HL-60 (cell line): ENCODE measurements around the gene TM4SF4.

Experiments
- CTCF ChIP-seq: IDR thresholded peaks from one replicate; pipeline ENCODE4 v1.5.1; 2011; ENCODE audit warnings: low read length, control low read depth, inconsistent platforms; ENCODE audit not compliant: insufficient read depth
- GABPA ChIP-seq: IDR thresholded peaks from 2 replicates; pipeline ENCODE4 v1.6.1; 2012; ENCODE audit warnings: low read depth
- POLR2AphosphoS5 ChIP-seq: IDR thresholded peaks from 2 replicates; pipeline ENCODE4 v1.6.1; 2012; ENCODE audit warnings: low read depth
- TF ChIP-seq, protein P1 (sequence below): IDR thresholded peaks from 2 replicates; pipeline ENCODE4 v1.6.1; 2012; ENCODE audit warnings: low read depth; ENCODE audit not compliant: insufficient replicate concordance

GRCh38 chr3:149463921-149464320 is 10.6 kb upstream of the TM4SF4 start:
- TF ChIP-seq CTCF (no peak), POLR2AphosphoS5 (no peak), GABPA (no peak)
- TF ChIP-seq, protein P1, sequence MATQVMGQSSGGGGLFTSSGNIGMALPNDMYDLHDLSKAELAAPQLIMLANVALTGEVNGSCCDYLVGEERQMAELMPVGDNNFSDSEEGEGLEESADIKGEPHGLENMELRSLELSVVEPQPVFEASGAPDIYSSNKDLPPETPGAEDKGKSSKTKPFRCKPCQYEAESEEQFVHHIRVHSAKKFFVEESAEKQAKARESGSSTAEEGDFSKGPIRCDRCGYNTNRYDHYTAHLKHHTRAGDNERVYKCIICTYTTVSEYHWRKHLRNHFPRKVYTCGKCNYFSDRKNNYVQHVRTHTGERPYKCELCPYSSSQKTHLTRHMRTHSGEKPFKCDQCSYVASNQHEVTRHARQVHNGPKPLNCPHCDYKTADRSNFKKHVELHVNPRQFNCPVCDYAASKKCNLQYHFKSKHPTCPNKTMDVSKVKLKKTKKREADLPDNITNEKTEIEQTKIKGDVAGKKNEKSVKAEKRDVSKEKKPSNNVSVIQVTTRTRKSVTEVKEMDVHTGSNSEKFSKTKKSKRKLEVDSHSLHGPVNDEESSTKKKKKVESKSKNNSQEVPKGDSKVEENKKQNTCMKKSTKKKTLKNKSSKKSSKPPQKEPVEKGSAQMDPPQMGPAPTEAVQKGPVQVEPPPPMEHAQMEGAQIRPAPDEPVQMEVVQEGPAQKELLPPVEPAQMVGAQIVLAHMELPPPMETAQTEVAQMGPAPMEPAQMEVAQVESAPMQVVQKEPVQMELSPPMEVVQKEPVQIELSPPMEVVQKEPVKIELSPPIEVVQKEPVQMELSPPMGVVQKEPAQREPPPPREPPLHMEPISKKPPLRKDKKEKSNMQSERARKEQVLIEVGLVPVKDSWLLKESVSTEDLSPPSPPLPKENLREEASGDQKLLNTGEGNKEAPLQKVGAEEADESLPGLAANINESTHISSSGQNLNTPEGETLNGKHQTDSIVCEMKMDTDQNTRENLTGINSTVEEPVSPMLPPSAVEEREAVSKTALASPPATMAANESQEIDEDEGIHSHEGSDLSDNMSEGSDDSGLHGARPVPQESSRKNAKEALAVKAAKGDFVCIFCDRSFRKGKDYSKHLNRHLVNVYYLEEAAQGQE: no peak
